Karpas-422 (cell line): Measurements from ENCODE around the gene PLEK2. TPM values are rescaled to one million over a fixed set of nuclear protein-coding genes. Genes with fewer than 3 reads are reported as not detected.

Source experiments
- DNase-seq: peaks from one replicate; pipeline ENCODE4 v3.0.0-alpha.2; 2015
- H2AFZ ChIP-seq: fragments of 200-600 bp; sonication (generic); 2 replicates; pipeline ENCODE4 v1.6.1; 2014; ENCODE audit warnings: antibody characterized with exemption, low read length, mixed read lengths
- H3K27ac ChIP-seq: fragments of 200-600 bp; sonication (generic); 2 replicates; pipeline ENCODE4 v1.5.1; 2014; ENCODE audit warnings: mild to moderate bottlenecking, low read length, moderate library complexity
- H3K27me3 ChIP-seq: fragments of 200-600 bp; sonication (generic); 2 replicates; pipeline ENCODE4 v1.6.1; 2014; ENCODE audit warnings: low read length, mixed read lengths
- H3K36me3 ChIP-seq: fragments of 200-600 bp; sonication (generic); 2 replicates; pipeline ENCODE4 v1.6.1; 2014; ENCODE audit warnings: low read length, mixed read lengths; ENCODE audit not compliant: insufficient read depth
- H3K4me1 ChIP-seq: fragments of 200-600 bp; sonication (generic); 2 replicates; pipeline ENCODE4 v1.6.1; 2014; ENCODE audit warnings: mild to moderate bottlenecking, low read length, mixed read lengths
- H3K4me2 ChIP-seq: fragments of 200-600 bp; sonication (generic); 2 replicates; pipeline ENCODE4 v1.6.1; 2014; ENCODE audit warnings: low read length, low read depth, mild to moderate bottlenecking; ENCODE audit not compliant: poor library complexity, severe bottlenecking
- H3K4me3 ChIP-seq: fragments of 200-600 bp; sonication (generic); 2 replicates; pipeline ENCODE4 v1.5.1; 2014; ENCODE audit warnings: mild to moderate bottlenecking, antibody characterized with exemption, low read length, mixed read lengths
- H3K79me2 ChIP-seq: fragments of 200-600 bp; sonication (generic); 2 replicates; pipeline ENCODE4 v1.6.1; 2014; ENCODE audit warnings: mild to moderate bottlenecking, low read length, mixed read lengths
- H3K9ac ChIP-seq: fragments of 200-600 bp; sonication (generic); 2 replicates; pipeline ENCODE4 v1.6.0; 2014; ENCODE audit warnings: low read length
- H3K9me2 ChIP-seq: fragments of 200-600 bp; sonication (generic), shearing (Covaris generic); replicated peaks from 2 replicates; pipeline ENCODE4 v1.6.0; 2014; ENCODE audit warnings: mild to moderate bottlenecking, low read length, moderate library complexity; ENCODE audit not compliant: insufficient read depth
- H3K9me3 ChIP-seq: fragments of 300-700, 200-600 bp; sonication (generic); 2 replicates; pipeline ENCODE4 v1.6.1; 2014; ENCODE audit warnings: low read length, mixed read lengths
- H4K20me1 ChIP-seq: fragments of 200-600 bp; sonication (generic); 2 replicates; pipeline ENCODE4 v1.6.1; 2014; ENCODE audit warnings: mild to moderate bottlenecking, antibody characterized with exemption, low read length, low read depth; ENCODE audit not compliant: insufficient read depth
- total RNA-seq: library from RNA; depleted of rRNA; stranded (reverse); fragments of >200 nt; shearing (Covaris generic); gene quantifications from 2 replicates; pipeline ENCODE4 v1.2.3, GENCODE V29; 2014; ENCODE audit warnings: low replicate concordance

Gene PLEK2
- total RNA-seq, 1 experiment from 2014 or later, result not detected

DNA sequence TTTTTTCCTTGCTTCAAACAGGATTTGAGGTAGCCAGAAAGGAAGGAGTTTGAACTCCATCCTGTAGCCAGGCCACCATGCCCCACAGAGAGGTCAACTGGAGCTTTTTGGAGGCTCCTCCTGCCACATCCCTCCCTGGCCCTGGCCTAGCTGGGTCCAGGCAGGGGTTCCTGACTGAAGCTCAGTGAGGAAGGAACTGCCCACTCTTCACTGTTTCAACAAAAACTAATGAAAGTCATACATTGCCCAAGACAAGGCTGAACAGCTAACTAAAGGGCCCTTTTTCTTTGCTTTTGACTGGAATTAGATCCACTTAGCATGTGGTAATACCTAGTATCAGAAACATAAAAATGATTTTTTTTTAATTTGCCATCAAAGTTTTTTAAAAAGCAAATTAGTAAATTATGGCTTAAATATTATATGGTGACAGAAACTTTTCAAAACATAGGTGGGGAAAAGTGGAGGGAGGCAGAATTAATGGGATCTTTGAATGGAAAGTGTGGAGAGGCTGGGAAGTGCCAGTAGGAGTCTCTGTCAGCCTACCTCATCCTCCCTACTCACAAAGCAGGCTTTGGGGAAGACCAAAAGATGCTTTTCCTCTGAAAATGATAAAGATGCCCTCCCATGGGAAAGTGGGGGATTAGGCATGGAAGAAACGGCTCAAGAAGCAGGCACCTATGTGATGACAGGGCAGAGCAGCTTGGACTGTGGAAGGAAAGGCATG lies 22.0 kb downstream of the PLEK2 start:
- Histone ChIP-seq H3K9me3 (no peaks in the 10 kb centered on the region), H3K79me2 (no peaks in the 10 kb centered on the region), H4K20me1 (no peaks in the 10 kb centered on the region), H3K9ac (no peak overlapping the region), H3K4me3 (no peak overlapping the region), H3K4me2 (no peak overlapping the region), H3K36me3 (peaks cover 14% of the 10 kb centered on the region), H3K27me3 (no peaks in the 10 kb centered on the region), H3K27ac (no peak overlapping the region), H3K4me1 (no peaks in the 10 kb centered on the region), H2AFZ (no peak overlapping the region), H3K9me2 (no peaks in the 10 kb centered on the region)
- DNase-seq, result no peak

DNA sequence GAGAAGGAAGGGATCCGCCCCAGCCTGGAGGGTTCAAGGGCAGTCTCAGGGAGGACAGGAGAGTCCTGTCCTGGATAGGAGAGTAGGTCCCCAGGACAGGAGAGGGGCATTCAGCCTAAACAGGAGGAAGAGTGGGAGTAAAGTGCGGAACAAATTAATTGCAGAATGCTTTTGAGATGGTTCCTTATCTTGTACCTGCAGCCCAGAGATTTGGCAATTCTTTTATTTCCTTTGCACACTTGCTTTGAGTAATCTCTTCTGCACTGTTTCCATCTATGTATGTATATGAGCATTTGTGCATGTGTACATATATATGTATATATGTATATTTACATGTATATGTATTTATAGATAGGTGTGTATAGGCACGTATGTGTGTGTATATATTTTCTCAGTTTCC lies 22.7 kb downstream of the PLEK2 start:
- no peak overlapping the region for H2AFZ ChIP-seq
- no peak overlapping the region for H3K27ac ChIP-seq
- H3K9me2 ChIP-seq, result no peaks in the 10 kb centered on the region
- no peaks in the 10 kb centered on the region for H4K20me1 ChIP-seq
- no peaks in the 10 kb centered on the region for H3K79me2 ChIP-seq
- no peaks in the 10 kb centered on the region for H3K27me3 ChIP-seq
- no peak overlapping the region for H3K9ac ChIP-seq
- H3K4me3 ChIP-seq, result no peak overlapping the region
- H3K36me3 ChIP-seq, result peaks cover 21% of the 10 kb centered on the region
- no peaks in the 10 kb centered on the region for H3K9me3 ChIP-seq
- H3K4me1 ChIP-seq, result no peaks in the 10 kb centered on the region
- no peak for DNase-seq
- H3K4me2 ChIP-seq, result no peak overlapping the region

DNA sequence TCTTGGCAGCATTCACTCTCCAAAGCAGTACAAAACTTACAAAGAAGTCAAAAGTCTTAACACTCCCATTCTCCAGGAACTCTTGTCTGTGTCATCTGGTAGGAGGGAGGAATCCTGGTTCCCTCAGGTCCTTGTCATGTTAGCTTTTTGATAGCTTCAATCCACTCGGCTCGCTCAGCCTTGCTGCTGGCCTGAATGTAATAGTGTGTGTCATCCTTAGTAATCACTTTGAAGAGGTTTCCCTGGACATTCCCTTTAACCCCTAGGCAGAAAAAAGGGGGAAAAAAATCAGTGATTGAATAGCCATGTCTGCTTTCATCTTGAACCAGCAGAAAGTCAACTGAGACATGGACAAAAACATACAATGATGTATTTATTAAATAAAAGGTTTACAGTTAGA lies 24.8 kb downstream of the PLEK2 start:
- H3K9me3 ChIP-seq, result no peaks in the 10 kb centered on the region
- no peak overlapping the region for H3K4me2 ChIP-seq
- no peak overlapping the region for H3K4me3 ChIP-seq
- H3K9ac ChIP-seq, result no peak overlapping the region
- no peaks in the 10 kb centered on the region for H3K9me2 ChIP-seq
- H3K27me3 ChIP-seq, result no peaks in the 10 kb centered on the region
- no peaks in the 10 kb centered on the region for H3K4me1 ChIP-seq
- no peak for DNase-seq
- no peak overlapping the region for H2AFZ ChIP-seq
- no peak overlapping the region for H3K27ac ChIP-seq
- peaks cover 41% of the 10 kb centered on the region for H3K36me3 ChIP-seq
- no peaks in the 10 kb centered on the region for H3K79me2 ChIP-seq
- no peaks in the 10 kb centered on the region for H4K20me1 ChIP-seq

DNA sequence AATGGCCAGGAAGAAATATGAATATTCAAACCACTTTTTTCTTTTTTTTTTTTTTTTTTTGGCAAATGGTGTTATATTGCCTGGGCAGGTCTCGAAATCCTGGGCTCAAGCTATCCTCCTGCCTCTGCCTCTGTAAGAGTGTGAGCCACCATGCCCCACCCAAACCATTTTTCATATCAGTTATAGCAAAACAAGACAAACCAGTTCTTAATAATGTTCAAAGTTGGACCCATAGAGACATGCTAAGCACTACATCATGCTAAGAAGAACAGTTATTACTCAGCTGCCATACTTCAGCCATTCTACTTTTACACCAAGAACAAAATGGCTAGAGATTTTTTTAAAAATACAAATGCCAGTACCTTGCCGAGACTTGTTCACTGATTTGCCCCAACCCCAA lies 26.3 kb downstream of the PLEK2 start:
- DNase-seq, result no peak
- Histone ChIP-seq H3K27me3 (no peaks in the 10 kb centered on the region), H3K4me2 (no peak overlapping the region), H3K27ac (no peak overlapping the region), H3K36me3 (peaks cover 57% of the 10 kb centered on the region), H3K4me1 (no peaks in the 10 kb centered on the region), H3K9me3 (no peaks in the 10 kb centered on the region), H4K20me1 (0 out of 2 replicates have a peak, but pooled peaks cover 3% of the 10 kb centered on the region), H2AFZ (no peak overlapping the region), H3K4me3 (no peak overlapping the region), H3K9ac (no peak overlapping the region), H3K9me2 (no peaks in the 10 kb centered on the region), H3K79me2 (peaks cover 3% of the 10 kb centered on the region; the same call in 1 of the 2 replicates)

DNA sequence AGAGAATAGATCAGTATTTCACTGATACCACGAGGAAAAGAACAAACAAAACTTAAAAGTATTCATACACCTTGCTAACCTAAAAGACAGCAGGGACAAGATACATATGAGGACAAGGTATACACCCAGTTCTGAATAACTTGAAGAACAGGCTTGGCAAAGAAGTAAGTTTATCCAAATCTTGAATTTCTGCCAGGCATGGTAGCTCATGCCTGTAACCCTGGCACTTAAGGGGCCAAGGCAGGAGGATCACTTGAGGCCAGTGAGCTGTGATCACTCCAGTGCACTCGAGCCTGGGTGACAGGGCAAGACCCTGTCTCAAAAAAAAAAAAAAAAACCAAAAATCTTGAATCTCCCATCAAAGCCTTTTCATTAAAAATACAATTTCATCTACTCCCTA lies 26.8 kb downstream of the PLEK2 start:
- Histone ChIP-seq H3K4me3 (no peak overlapping the region), H3K9ac (no peak overlapping the region), H3K4me1 (no peaks in the 10 kb centered on the region), H3K9me3 (no peaks in the 10 kb centered on the region), H3K27ac (no peak overlapping the region), H4K20me1 (0 out of 2 replicates have a peak, but pooled peaks cover 8% of the 10 kb centered on the region), H3K79me2 (peaks cover 5% of the 10 kb centered on the region; the same call in 1 of the 2 replicates), H3K4me2 (no peak overlapping the region), H2AFZ (no peak overlapping the region), H3K9me2 (no peaks in the 10 kb centered on the region), H3K36me3 (peaks cover 62% of the 10 kb centered on the region), H3K27me3 (no peaks in the 10 kb centered on the region)
- DNase-seq, result no peak

DNA sequence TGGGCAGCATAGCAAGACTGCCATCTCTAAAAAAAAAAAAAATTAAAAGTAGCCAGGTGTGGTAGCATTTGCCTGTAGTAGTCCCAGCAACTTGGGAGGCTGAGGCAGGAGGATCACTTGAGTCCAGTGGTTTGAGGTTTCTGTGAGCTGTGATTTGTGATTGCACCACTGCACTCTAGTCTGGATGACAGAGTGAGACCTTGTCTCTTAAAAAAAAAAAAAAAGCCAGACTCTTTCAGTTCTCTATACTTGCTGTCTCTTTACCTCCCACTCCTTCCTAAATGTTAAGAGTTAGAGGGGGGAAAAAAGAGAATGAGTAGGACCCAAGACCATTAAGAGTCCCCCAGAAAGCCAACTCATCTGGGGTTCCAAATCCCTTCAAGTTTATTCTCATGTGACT lies 34.0 kb downstream of the PLEK2 start:
- Histone ChIP-seq H3K79me2 (peaks cover 62% of the 10 kb centered on the region), H4K20me1 (peaks cover 33% of the 10 kb centered on the region), H3K4me2 (no peak overlapping the region), H3K4me1 (no peaks in the 10 kb centered on the region), H3K27me3 (no peaks in the 10 kb centered on the region), H3K9me2 (no peaks in the 10 kb centered on the region), H3K9me3 (no peaks in the 10 kb centered on the region), H2AFZ (no peak overlapping the region), H3K36me3 (peaks cover 91% of the 10 kb centered on the region), H3K4me3 (no peak overlapping the region), H3K27ac (no peak overlapping the region), H3K9ac (no peak overlapping the region)
- no peak for DNase-seq

DNA sequence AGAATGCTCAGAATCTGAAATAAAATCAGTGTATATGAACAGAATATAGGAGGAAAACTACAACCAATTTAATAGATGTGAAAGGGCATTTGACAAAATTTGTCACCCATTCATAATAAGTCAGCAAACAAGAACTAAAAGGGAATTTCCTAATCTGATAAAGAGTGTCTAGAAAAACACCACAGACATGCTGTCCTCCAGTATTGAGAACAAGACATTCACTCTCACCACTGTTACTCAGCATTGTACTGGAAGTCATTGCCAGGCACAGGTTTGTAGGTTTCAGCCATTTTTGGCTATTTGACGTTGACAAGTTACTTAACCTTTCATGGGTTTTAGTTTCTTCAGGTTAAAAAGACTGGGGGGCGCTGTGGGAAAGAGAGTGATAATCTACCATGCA lies 38.6 kb downstream of the PLEK2 start:
- Histone ChIP-seq H3K4me1 (no peaks in the 10 kb centered on the region), H3K4me2 (no peak overlapping the region), H3K36me3 (peaks cover 84% of the 10 kb centered on the region), H3K9me2 (no peaks in the 10 kb centered on the region), H4K20me1 (peaks cover 43% of the 10 kb centered on the region), H3K4me3 (no peak overlapping the region), H3K9me3 (no peaks in the 10 kb centered on the region), H2AFZ (no peak overlapping the region), H3K27me3 (no peaks in the 10 kb centered on the region), H3K27ac (no peak overlapping the region), H3K79me2 (peaks cover 88% of the 10 kb centered on the region), H3K9ac (no peak overlapping the region)
- no peak for DNase-seq

DNA sequence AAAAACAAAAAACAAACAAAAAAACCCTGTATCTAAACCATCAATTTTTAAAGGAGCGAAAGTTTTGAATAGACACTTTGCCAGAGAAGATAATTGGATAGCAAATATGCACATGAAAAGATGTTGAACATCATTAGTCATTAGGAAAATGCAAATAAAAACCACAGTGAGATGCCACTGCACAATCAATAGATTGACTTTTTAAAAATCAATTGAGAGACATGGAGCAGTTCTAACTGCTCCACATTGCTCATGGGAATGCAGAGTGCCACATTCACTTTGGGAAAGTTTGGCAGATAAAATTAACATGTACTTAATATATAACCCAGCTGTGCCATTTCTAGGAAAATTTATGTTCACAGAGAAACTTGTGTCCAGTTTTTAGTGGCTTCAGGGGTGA lies 39.1 kb downstream of the PLEK2 start:
- DNase-seq, result no peak
- Histone ChIP-seq H3K79me2 (peaks cover 92% of the 10 kb centered on the region), H4K20me1 (peaks cover 43% of the 10 kb centered on the region), H3K9me3 (no peaks in the 10 kb centered on the region), H3K27me3 (no peaks in the 10 kb centered on the region), H3K4me3 (no peak overlapping the region), H3K4me1 (no peaks in the 10 kb centered on the region), H3K9ac (no peak overlapping the region), H3K36me3 (peaks cover 87% of the 10 kb centered on the region), H3K9me2 (no peaks in the 10 kb centered on the region), H3K4me2 (no peak overlapping the region), H3K27ac (no peak overlapping the region), H2AFZ (no peak overlapping the region)
